Limb (tissue), 2 donors: ENCODE results near the gene ARL6IP1.
"Not testable (repeated sequence)": the region's sequence is repeated elsewhere in the genome, so short reads cannot be mapped to it uniquely, and the experiment has no call there.

Source experiments
- DNase-seq, 2 donors: peaks; one replicate each; pipeline ENCODE4 v3.0.0-alpha.2; 2016; ENCODE audit errors: extremely low spot score in 2 of 2

The ARL6IP1 gene

GRCh38 chr16:18759598-18760520 lies 41.5 kb downstream of the ARL6IP1 start:
- peak; percentile 8 to 25 for DNase-seq

DNA sequence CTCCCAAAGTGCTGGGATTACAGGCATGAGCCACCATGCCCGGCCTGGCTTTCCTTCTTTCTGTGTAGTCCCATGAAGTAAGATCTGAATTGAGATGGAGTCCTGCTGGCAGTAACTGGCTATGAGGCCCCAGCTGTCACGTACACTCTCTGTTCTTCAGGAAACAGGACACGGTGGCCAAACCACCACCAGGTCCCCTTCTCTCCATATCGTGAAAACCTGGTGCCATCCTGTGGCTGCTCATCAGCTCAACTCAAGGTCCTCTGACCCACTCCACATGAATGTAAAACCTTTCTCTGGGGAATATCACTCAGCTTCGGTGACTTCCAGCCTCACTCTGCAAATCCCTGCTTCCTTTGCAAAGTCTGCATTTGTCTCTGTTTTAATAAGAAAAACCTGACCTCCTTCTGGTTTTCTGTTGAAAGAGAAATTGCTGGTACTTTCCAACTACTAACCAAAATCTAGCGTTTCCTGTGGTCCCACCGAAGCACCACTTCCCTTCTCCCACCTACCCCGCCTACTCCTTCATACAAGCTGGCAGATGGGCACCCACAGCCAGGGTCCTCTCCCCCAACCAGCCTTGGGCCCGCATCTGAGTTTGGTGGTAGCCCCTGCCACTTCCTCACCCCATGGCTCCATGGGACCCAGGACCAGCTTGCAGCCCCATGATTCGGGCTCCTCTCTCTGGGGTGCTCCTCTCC lies 43.2 kb downstream of the ARL6IP1 start:
- not testable (repeated sequence) for DNase-seq

- not testable (repeated sequence) for DNase-seq
These were observed 44.7 kb downstream of the ARL6IP1 start for GRCh38 chr16:18756639-18757038.

- DNase-seq: not testable (repeated sequence)
These were observed 58.5 kb downstream of the ARL6IP1 start for GRCh38 chr16:18742870-18743269.
